Measurements from ENCODE around the gene MBLAC1.

MBLAC1 gene

DNA sequence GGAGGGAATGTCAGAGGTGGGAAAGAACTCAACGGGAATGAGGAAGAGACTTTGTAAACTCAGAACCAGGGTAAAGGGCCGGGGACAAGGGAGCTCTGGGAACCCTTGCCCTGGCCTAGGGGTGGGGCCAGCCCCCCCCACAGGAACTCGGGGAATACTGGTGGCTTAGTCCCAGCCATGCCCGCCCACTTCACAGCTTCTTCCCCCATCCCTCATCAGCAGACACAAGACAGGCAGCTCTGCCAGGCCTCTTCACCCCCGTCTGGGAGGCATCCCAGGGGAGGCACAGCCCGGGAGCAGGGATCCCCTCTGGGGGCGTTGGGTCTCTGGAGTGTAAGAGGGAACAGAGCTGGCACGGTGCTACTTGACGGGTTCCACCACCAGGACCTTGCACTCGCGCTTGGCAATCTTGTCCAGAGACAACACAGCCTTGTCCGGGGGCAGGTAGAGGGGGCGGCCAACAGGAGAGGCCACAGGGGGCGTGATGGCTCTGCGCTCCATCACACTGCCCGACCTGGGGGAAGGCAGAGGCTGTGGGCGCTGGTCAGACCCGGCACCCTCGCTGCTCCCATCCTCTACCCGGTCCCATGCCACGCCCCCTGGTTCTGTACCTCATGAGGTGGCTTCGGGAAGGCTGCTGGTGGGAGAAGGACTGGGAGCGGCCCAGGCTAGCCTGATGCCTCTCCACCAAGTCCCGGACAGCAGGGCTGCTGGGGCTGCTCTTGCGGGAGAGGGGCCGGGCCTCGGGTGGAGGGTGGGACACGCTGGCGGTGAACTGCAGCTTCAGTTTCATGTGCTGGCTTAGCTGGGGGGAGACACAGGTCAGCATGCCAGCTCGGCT, 28.1 kb downstream of the MBLAC1 start:
- DNase-seq = no peak

GRCh38 chr7:100155553-100156317, 29.0 kb downstream of the MBLAC1 start:
- DNase-seq = no peak

DNA sequence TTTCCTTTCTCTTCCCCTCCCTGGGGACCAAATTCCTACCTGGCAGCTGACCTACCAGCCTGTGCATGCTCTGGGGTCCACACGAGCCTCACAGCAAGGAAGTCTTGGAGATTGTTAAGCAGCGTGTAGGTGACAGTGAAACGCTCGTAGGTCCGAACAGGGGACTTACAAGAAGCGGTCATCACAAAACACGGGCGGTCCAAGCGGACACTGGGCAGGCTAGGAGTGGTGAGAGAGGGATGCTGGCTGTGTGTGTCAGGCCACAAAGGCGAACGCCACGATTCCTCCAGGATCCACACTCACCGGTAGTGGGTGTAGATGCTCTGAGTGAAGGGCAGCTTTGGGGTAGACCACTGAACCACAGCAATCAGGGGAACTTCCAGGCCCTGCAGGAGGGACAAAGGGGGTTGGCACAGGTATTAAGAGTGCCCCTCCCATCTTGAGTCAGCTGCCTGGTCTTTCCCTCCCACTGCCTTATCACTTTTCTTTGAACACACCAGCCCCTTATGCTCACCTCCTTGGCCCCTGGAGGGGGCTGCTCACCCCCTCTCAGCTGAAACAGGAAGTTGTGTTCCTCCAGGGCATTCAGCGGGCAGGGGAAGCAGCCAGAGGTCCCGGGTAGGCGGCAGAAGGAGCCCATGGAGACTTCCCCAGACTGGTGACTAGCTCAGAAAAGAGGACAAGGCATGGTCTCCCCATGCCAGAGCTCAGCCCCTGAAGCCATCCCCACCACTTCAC, 29.7 kb downstream of the MBLAC1 start:
- no peak for DNase-seq

GRCh38 chr7:100157069-100157333, 30.2 kb downstream of the MBLAC1 start:
- no peak for DNase-seq

GRCh38 chr7:100157334-100158228, 30.8 kb downstream of the MBLAC1 start:
- DNase-seq = no peak

DNA sequence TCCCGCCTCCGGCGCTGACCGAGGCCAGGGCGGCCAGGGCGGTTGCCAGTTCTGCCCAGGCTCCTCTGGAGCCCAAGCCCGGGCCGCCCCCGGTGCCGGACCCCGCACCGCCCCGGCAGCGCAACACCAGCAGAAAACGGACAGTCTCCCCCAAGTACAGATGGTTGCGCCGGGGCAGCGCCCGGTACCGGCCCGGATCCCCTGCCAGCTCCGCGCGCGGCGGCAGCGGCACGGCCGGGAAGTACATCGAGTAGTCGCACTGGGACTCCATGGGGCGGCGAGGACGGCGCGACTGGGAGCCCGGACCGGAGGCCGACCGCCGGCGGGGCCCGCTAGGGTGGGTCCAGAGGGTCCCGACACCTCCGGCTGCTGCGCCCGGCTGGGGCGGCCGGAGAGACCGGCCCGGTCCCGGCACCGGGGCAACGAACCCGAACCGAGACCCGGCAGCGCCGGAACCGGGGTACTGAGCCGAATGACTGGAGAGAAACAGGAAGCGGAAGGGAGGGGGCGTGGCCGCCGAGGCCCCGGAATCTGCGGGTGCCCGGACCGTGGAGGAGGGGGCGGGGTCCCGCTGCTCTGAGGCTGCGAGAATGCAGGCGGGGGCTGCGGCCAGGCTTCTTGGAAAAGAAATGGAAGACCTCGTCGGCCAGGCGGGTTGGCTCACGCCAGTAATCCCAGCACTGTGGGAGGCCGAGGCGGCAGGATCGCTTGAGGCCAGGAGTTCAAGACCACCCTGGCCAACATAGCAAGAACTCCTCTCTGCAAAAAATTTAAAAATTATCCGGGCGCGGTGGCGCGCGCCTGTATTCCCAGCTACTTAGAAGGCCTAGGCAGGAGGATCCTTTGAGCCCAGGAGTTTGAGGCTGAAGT, 31.7 kb downstream of the MBLAC1 start, which contains the start of gene TRAPPC14:
Gene TRAPPC14 (minus strand): TSS at position 495 of the 870 bp plus-strand sequence. CDS start 224 bp downstream, at position 271.
- DNase-seq = peak; percentile 75

GRCh38 chr7:100159099-100159623, 32.4 kb downstream of the MBLAC1 start:
- DNase-seq = no peak

DNA sequence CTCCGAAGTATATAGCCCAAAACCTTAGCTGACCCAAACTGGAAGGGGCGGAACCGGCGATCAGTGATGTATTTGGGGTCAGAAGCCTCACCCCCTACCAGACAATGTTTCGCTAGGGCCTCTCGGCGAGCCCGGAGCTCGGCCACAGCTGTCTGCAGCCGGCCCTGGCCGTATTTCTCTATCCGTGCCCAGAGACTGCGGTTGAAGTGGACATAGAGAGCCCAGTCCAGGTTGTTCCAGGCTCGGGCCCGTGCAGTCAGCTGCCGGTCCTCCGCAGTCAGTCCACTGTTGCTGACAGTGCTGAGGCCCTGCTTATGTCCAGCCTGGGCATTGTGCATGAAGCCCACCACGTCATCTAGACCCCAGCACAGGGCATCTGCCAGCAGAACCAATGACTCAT, 33.3 kb downstream of the MBLAC1 start:
- DNase-seq = no peak

DNA sequence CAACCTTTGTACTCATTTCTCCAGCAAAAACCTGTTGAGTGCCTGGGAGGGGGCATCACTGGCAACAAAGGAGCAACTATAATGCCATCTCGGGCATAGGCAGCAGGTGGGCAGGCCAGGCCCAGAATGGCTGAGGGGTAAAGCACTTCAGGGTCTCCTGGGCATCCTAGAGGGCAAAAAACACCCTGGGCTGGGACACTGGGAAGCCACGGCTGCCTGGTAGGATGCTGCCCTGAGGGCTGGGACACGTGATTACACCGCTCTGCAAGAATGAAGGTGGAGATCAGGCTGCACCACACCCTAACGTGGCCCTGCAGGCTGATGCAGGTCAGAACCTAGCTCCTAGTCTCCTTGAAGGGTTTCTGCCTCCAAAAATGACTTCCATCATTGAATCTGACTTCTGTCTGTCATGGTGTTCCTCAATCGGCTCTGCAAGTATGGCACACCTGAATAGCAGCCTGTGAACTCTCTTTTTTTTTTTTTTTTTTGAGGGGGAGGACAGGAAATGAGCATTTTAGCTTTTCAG, 36.3 kb downstream of the MBLAC1 start:
- no peak for DNase-seq

DNA sequence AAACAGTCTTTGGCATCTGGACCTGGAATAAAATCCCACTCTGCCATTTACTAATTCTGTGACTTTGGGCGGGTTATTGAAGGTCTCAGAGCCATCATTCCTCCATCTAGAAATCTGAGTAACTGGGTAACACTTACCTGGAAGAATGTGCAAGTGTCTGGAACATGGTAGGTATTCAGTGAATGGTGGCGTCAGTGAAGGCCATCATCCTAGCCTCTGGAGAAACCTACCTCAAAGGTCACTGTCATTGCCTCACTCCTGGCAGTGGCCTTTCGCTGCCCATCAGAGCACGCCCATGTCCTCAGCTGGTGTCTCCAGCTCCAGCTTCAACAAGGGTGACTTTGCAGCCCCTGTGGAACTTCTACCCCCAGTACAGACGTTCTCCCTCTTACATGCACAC, 37.1 kb downstream of the MBLAC1 start:
- no peak for DNase-seq

- DNase-seq = no peak
Observed at GRCh38 chr7:100166317-100166940, 39.7 kb downstream of the MBLAC1 start.

DNA sequence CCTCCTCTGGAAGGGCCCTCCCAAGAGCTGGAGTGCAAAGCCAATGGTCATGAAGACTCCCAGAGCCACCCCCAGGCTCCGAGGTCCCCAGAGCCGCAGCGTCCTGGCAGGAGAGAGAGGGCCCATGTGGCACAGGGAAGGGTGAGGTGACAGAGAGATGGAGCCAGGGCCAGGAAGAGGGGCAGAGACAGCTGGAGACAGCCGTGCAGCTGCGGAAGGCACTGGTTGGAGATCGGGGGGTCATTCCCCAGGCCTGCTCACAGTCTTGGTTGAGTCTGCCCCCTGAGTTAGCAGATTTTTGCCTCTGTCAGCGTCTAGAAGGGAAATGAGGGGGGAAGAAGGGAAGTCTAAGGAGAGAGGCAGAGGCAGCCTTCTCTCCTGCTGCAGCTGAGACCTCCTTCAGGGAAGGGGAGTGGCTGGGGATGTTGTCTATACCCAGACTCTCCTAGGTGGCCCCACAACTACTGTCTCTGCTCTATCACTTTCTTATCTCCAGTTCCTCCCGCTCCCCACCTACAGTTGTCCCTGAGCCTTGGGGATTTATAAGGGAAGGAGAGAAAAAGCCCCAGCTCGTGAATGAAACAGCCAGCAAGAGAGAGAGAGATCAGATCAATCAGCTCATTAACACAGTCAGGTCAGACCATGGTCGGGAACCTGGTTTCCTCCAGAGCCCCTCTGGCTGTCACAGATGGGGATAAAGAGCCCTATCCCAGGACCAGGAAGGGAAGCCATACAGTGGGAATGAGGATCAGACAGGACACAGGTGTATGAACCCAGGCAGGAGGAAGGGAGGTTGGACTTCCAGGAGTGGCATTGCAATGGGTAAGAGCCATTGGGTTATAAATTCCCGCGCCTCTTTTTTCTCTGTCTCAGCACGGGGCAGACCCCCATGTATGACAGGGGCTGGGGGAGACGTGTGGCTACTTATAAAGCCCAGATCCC, 40.5 kb downstream of the MBLAC1 start:
- DNase-seq = no peak

DNA sequence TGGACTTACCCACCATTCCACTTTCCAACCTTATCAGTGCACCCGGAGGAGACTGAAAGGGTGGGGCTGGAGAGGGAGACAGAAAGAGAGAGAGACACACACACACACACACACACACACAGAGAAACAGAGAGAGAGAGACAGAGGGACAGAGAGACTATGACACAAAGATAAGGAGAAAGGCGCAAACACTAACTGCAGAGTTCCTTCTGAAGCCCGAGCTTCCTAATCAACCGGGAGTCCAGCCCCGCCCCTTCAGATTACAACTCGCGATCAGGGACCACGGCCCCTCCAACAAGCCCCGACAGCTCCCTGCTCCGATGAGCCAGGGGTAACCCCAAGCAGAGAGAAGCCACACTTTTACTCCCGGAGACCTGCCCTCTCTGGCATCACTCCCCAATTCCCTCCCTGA, 41.2 kb downstream of the MBLAC1 start:
- no peak for DNase-seq

DNA sequence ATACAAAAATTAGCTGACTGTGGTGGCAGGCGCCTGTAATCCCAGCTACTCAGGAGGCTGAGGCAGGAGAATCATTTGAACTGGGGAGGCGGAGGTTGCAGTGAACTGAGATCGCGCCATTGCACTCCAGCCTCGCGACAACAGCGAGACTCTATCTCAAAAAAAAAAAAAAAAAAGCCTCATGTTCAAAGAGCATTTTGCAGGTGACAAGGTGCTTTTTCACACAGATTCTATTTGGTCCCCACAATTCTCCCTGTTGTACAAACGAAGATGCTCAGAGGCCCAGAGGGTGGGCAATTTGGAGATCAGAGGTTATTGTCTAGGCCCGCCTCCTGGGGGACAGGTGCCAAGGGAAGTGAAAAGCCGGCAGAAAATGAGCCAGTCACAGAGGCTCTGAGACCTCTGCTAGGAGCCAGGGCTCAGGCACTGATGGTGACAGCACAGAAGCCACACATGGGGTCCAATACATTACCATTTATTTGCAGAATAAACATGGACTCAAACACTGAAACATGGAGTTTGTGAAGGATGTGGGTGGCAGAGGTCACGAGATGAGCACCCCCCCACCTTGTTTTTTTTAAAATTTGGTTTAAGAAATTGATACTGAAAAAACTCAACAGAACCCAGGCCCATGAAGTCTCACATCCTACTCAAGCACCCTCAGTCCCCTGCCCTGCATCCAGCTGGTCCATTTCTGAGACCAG, 42.5 kb downstream of the MBLAC1 start:
- peak; percentile 10 for DNase-seq

DNA sequence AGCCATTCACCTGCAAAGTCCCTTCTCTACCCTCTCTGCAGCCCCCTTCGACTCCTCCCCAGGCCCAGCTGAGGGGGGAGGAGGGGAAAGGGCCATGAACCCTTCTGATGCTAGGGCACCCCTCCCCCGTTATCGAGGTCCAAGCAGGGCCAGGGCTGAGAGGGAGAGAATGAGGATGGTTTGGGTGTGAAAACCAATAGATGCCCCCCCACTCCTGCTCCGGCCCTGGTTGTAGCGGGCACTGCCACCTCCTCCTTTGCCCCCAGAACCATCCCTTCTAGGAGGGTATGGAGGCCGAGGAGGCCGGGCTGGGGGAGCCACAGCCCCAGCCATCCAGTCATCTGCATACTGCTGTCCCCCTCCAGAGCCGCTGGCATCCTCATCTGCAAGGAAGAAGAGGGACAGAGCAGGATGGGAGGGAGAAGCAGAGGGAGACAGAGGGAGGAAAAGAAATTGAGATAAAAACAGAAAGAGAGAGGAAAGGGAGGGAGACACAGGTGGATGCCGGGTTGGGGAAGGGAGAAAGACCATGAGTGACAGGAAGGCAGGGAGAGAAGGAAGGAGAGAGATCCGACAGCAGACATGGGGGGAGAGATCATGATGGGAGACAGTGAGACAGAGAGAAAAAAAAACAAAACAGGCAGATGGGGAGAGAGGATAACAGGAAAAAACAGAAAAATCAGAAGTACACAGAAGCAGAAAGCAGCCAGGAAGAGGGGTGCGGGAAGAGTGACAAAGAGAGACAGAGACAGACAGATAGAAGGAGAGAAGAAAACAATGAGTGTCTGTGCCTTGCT, 43.5 kb downstream of the MBLAC1 start:
- DNase-seq = no peak

- DNase-seq = peak; percentile 20
Observed at GRCh38 chr7:100171087-100171681, 44.4 kb downstream of the MBLAC1 start.

- DNase-seq = no peak
Observed at GRCh38 chr7:100171840-100172239, 45.1 kb downstream of the MBLAC1 start.

Data from COR-L47 (cell line).